Measurements from ENCODE around the gene ANKRD33B.
"Not testable (repeated sequence)": the region's sequence is repeated elsewhere in the genome, so short reads cannot be mapped to it uniquely, and the experiment has no call there.

The ANKRD33B gene

DNA sequence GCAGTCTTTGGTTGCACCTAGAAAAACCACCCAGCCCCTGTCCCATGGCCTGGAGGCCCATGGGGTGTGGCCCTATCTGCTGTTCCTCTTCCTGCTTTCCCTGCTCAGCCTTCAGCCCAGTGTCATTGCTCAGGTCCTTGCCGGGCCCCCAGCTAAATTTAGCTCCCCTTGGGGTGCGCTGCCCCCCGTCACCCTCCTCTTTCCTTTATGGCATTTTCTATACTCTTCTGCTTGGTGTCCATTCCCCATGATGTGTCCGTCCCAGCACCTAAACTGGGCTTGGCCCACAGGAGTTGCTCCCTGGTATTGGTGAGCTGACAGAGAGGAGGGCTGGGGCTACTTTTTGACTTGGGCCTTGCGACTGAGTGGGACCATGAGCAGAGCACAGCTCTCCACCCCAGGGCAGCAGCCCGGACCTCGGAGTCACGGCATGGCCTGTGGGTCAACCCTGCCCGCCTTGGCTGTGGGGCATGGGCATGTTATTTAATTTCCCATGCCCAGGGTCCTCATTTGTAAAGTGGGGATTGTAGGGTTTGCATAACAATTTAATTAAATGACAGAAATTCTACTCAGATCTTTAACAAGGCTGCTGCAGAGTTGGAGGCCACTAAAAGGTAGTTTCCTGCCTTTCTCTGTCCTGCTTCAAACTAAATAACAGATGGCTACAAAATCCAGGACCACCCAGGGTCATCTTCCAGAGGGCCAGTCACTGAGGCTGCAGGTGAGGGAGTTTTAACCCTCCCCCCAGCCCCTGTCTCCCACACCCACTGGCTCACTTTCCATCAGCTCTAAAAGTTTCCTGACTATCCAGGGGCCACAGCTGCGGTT is 99.0 kb downstream of the ANKRD33B start:
- DNase-seq: no peak

DNA sequence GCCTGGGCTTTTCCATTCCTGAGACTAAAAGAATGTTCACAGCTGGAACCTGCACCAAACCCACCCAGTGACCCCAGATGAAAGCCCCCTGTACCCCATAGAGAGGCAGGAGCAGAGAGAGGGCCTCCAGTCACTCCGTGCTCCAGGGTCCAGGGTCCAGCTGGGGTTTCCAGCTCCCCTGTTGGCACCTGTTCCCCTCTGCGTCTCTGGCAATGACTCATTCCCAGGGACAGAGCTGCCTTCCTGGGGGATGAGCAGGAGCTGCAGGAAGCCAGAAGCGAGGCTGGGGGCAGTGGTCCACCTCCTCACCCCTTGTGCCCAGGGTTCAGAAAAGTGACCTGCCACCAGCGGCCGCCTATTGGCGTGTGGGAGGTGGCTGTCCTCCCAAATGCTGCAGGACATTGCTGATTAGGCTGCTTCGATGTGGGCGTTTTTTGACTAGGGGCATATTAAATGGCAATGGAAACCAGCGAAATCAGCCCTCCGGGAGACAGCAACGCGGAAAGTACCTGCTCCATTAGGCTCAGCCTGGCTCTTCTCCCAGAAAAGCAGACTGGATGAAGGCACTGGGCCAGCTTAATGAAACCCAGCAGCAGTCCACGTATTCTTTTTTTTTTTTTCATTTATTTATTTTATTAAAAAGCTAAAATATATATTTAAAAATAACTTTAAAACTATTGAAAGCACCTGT is 99.8 kb downstream of the ANKRD33B start:
- DNase-seq: peak; percentile 11

DNA sequence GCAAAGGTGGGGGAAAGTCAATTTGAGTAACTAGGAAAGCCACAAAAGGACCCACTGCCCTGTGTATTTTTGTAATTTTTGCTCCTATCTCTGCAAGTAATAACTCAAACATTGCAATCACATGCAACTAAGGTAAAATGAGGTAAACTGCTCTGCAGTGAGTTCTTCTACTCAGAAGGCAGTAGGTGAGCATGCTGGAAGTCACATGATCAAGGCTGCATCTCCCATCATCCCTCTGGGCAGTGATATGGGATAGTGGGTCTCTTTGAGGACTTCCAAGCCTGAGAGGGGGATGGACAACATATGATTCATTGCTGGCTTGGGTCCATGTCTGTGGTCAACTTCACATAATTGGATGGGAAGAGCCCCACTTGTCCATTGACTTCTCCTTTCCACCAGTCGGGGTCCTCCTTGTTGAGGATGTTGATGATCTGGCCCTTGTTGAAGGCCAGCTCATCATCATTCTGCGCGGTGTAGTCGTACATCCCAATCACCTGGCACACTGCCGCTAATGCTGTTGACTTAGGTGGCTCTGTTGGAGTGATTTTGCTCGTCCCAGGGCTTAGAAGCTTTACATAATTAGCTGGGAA is 100.4 kb downstream of the ANKRD33B start:
- DNase-seq: not testable (repeated sequence)

DNA sequence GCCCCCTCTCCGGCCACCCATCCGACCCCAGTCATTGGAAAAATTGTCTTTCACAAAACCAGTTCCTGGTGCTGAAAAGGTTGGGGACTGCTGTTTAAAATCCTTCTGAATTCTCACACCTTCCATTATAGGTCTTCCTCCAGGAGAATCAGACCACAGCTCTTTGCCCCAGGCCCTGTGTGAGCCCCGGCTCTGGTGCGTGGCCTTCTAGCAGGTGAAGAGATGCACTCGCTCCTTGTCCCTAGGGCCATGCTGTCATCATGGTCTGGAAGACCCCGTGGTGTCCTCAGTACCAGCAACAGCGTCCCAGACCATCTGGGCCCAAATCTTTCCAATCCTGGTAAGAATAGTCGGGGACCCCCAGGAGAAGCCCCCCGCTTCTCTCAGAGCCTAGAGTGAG is 101.9 kb downstream of the ANKRD33B start:
- no peak for DNase-seq

DNA sequence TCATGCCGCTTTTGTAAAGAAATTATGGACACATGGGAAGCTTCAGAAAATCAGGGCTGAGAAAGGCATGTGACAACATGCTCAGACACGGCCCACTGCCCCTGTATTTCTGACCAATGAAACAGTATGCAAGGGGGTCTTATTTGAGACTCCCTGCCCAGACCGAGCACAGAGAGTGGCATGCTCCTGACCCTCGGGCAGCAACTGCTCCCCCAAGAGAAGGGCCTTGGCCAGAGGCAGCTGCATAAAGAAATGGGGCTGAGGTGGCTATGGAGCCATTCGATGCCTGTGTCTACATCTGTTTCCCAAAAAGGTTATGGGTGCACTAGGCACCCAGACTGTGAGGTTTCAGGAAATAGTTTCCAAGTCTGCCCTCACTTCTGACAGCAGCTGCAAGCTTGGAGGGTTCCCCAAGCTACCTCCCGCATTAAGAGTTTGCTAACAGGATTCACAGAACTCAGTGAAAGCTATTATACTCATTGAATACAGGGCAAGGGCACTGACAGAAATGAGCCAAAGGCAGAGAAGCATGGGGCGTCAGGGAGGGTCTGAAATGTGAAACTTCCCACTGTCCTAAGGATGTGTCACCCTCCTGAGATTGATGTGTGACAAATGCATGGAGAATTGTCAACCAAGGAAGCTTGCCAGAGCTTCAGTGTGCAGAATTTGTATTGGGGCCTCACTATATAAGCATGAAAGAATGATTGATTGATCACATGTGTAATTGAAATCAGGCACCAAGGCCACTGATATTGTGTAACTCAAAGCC is 102.8 kb downstream of the ANKRD33B start:
- DNase-seq: no peak

DNA sequence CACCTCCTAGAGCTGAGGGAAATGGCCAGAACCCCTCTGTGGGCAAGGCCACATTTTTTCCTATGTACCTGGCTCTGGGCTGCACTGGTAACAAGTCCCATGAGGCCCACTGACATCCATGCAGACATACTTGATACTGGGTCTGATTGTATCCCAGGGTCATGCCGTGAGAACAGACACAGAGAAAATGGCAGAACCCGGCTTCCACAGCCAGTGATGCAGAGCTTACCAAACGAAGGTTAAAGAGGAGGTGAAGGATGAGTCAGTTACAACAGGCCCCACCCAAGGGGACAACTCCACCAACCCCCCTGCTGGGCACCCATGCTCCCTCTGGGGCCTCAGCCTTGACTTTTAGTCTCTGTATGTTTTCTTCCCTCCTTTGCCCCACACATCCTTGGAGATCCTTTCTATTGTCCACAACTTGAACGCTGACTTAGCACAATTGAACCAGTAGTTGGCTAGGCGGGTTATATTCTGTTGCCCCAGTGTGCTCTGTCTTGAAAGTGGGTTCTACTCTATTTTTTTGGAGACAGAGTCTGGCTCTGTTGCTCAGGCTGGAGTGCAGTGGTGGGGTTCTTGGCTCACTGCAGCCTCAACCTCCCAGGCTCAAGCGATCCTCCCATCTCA is 103.7 kb downstream of the ANKRD33B start:
- no peak for DNase-seq

DNA sequence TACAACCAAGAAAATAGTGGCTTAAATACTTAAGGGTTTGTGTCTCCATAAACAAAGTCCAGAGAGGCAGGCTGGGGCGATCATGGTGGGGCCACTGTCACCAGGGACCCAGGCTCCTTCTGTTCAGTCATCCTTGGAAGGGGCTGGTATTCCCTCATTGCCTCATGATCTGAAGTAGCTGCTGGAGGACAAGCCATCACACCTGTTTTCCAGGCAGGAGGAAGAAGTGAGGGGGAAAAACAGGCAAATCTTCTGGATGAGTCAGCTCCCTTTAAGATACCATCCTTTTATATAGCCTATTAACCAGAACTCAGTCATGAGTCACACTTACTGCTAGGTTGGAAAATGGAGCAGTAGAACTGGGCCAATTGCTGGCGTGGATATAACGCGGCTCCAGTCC is 104.8 kb downstream of the ANKRD33B start:
- no peak for DNase-seq

DNA sequence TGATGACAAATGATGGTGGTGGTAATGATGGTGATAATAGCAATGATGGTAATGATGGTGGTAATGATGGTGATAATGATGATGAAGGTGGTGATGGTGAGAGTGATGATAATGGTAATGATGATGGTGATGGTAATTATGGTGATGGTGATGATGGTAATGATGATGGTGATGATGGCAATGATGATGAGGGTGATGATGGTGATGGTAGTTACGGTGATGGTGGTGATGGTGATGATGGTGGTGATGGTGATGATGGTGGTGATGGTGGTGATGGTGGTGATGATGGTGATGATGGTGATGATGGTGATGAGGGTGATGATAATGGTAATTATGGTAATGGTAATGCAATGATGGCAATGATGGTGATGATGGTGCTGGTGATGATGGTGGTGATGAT is 106.1 kb downstream of the ANKRD33B start:
- no peak for DNase-seq

DNA sequence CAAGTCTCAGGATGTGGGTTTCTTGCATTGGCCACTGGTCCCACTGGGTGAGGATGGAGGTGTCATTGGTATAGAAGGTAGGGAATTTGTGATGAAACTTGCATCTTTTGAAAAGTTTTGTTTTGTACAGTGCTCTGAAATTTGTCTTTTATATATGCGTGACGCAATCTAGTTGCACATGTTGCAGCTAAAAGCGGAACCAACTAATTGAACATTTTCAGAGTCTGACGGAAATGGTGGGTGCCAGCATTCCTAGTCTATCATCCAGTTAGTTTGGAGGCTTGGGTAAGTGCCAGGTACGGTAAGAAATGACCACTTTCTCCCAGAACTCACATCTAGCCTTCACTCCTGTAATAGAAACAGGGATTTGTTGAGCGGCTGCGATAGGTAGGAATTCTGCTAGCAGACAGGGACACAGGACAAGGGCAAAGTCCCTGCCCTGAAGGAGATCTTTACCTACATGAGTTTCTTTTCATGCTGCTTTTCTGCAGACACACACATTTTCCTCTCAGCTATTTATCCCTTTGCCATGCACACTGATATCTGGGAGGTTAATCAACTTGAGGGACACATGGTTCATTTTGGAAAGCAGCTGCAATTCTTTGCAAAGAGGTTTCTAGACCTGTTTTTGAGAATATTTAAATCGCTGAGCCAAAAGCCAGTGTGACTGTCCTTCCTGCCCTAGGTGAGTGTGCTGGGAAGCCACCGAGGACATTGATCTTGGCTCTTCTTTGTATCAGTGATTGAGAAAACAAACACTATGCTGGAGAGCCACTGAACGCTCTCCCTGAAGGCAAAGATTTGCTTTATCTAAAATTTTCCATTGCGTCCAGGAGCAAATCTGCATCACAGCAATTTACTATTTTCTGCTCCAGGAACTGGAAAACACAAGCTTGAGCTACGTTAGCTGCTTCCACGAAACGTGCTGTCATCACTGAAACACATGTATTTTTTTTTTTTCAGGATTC is 107.5 kb downstream of the ANKRD33B start:
- DNase-seq: no peak

DNA sequence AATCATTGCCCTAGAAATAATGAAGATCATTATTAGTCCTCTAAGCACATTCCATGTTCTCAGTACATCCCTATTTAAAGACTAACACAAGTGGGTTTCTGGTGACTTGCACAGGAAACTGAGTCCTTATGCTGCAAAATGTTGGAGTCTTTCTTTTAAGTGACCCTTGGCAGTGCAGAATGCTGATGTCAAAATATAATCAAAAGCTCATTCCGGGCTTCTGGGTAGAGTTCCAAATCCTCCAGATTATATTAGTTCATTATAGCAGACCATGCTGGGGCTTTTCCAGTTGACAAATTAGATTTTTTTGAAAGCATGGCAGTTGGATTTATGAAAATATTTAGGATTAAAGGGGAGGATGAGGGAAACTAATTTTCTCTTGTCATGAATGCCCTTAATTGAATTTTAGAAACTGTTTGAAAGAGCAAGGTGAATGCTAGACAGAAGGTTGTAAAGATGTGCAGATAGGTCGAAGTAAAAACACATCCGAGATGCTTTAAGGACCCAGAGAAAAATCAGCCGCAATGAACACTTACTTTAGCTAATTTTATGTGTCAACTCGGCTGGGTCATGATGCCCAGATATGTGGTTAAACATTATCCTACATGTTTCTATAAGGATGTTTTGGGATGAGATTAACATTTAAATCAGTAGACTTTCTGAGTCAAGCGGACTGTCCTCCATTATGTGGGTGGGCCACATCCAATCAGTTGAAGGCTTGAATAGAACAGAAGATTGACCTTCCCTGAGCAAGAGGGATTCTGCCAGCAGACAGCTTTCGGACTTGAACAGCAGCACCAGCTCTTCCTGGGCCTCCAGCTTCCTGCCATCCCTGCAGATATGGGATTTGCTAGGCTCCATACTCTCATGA is 108.5 kb downstream of the ANKRD33B start:
- DNase-seq: no peak

DNA sequence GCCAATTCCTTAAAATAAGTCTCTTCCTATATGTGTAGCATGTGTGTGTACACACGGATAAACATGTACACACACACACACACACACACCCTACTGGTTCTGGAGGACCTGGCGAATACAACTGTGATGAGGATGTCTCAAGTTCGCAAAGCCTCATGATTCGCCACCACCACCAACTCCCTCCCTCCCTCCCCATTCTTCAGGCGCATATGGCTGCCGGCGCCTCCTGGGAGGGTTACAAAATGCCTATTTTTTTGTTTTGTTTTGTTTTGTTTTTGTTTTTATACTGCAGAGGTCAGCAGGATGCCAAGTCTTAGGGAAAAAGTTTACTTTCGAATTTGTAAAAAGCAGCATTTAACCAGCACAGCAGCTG is 109.1 kb downstream of the ANKRD33B start:
- DNase-seq: no peak

DNA sequence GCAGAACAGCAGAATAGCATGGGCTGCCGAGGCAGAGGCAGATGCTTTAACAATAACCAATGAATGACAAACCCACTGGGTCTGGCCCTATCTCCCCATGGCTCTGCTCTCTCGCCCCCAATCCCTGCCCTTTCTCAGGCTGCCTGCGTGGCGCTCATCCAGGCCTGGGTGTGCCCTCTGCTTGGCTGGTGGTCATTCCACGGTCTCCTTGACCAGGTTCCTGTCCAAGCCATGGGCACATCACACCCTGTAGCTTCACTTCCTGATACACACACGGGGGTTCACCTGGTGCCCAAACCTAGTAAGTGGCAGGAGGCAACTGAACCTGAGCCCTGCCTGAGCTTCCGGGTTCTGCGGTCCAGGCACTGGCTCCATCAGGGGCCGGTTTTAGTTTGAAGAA is 109.5 kb downstream of the ANKRD33B start:
- DNase-seq: no peak

DNA sequence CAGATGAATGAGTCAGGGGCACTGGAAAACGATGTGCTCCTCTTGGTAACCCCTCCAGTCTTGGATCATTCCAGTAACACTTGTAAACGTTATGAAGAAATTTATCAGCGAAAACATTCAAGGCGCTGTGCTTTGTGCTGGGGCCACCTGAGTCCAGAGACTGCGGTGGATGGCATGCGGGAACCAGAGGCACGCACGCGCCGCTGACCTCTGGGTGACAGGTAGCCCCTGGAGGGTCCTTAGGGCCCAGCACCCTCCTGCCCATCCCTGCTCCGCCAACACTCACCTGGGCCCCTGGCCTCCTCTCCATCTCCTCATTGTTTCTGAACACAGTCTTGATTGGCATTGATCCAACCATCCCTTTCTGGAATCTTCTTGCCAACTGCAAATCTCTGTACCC is 110.2 kb downstream of the ANKRD33B start:
- DNase-seq: no peak

DNA sequence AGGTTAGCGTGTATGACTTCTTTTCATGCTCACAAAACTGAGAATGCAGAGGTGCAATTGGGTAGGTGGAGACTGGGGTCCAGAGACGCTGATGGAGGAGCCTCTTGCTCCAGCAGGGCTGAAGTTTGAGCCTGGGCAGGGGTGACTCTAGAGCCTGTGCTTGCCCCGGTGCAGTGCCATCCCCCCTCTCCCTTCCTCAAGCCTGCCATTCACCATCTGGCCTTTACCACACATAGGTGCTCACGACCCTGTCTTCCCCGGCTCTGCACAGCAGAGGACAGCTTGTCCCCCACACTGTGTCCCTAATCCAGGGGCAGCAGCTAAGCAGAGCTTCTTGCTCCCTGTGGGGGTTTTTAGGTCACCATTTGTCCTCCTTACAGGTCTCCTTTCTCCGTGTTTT is 110.7 kb downstream of the ANKRD33B start:
- DNase-seq: no peak

DNA sequence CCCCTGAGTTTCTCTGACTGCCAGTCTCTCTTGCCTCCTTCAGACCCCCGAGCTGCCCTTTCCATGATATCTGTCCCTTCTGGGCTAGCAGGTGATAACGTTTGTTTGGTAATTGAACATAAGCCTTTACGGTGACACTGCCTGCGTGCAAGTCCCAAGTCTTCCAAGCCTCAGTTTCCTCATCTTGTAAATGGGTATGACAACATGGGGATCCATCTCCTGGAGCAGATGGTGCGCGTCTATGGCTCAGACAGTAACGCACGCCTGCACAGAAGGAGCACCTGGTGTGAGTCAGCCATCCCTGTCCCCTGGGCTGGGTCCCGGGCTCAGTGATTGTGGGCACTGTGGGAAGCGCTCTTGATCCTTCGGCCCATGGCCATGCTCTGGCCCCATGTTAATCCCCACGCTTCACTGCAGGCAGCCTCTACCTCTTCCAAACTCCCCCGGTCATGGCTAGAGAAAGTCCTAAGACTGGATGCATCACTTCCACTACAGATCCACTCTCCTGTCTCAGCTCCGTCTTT is 111.4 kb downstream of the ANKRD33B start:
- no peak for DNase-seq

DNA sequence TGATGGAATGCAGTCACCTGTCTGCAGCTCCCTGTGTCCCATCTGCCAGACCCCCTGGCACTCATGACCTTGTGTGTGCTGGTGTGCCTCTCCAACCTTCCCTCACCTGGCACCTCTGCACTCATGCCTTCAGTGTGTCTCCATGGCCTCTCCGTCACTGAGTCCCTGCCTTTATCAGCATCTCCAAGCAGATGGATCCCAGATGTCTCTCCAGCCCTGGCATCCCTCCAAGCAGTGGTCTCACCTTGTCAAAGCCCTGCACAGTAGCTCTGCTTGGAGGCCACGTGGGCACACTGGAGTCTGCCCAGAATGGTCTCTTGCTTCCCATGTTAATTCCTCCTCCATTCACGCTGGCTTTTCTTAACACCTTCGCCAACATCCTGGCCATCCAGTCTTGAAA is 112.4 kb downstream of the ANKRD33B start:
- DNase-seq: no peak

DNA sequence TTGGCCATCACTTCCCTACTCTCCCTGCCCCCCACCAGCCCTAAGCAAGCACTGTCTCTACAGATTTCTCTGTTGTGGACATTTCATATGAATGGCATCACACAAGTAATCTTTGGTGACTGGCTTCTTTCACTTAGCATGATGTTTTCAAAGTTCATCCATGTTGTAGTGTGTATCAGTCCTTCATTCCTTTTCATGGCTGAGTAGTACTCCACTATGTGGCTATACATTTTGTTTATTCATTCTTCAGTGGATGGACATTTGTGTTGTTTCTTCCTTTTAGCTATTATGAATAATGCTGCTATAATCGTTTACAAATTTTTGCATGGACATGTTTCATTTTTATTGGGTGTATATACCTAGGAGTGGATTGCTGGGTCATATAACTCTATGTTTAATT is 113.1 kb downstream of the ANKRD33B start:
- no peak for DNase-seq

DNA sequence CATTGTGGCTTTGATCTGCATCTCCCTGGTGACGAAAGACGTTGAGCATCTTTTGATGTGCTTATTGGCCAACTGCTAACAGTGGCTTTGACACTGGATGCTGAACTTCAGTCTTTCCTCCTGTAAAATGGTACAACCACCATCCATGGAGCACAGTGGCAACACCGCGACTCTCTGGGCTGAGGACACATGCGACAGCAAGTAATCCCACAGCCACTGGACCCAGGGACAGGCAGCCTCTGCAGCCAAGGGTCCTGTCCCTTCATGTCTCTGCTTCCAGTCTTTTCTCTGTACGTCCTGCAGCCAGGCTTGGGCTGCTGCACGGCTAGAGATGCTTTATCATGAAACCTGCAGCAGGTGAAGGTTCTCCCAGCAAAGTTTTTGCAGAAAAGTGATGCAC is 113.7 kb downstream of the ANKRD33B start:
- DNase-seq: no peak

DNA sequence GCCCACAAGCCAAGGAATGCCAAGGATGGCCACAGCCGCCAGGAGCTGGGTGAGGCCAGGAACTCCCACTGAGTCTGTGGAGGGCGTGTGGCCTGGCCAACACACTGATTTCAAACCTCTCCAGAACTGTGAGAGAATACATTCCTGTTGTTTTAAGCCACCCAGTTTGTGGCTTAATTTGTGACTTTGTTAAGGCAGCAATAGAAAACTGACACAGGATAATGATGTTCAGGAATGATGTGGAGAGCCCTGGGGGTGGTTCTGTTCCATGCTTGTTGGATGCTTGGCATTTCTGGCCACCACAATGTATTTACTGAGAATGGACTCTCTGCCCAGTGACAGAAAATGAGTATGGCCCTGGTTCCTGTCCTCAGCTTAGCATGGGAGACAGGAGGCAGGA is 114.4 kb downstream of the ANKRD33B start:
- DNase-seq: no peak

DNA sequence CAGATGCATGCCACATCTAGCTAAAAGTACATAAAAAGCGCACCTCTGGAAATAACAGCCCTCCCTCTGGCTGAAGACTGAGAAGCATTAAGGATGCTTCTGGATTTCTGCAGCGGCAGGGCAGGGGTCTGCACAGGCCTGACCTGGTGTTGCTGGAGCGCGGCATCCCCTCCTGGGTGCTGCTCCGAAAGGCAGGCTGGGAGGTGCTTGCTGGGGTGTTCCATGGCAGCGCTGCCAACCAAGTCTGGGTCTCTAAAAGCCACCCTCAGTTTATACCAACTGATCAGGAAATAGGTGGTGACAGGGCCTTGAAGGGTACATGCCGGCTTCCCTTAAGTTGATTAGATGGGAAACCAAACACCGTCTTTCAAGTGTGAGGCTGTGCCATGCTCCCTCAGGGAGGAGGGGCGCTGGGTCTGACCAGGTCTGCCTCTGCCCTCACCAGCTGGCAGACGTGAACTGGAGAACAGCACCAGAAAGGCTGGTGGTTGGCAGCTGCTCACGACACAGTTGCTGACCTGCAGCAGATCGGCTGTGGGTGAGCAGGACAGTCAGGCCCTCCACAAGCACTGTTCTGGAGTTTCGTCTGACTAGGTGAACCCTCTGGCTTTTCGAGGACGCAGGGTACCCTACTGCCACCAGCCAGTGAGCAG is 115.6 kb downstream of the ANKRD33B start:
- no peak for DNase-seq

All from midbrain (tissue), 1 donor.